ENCODE results near the gene RPN2. TPM values are rescaled to one million over a fixed set of nuclear protein-coding genes. Genes with fewer than 3 reads are reported as not detected.

The RPN2 gene
- total RNA-seq, 1 donor from 2014 or later: 142 TPM

DNA sequence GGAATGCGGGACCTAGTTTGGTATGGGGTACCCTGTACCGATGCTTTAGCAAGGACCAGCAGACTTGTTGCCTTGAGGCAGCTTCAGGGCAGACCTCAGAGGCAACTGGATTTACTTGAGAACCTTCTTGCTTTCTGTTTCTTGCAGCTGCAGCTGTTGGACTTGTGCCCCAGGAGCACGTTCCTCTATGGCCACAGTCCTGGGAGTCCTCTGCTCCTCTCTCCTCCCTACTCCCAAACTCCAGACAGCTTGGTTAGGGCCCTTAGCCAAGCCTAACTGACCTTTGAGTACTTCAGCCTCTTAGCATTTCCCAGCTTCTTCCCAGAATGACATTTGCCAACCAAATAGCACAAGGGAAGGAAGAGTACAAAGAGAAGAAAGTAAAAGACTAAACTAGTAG is 47.8 kb downstream of the RPN2 start:
- peaks cover 48% of the 10 kb centered on the region for H3K36me3 Mint-ChIP-seq
- no peaks in the 10 kb centered on the region for H3K9me3 Mint-ChIP-seq
- no peak overlapping the region for H3K4me3 Mint-ChIP-seq
- TF ChIP-seq, protein P1, sequence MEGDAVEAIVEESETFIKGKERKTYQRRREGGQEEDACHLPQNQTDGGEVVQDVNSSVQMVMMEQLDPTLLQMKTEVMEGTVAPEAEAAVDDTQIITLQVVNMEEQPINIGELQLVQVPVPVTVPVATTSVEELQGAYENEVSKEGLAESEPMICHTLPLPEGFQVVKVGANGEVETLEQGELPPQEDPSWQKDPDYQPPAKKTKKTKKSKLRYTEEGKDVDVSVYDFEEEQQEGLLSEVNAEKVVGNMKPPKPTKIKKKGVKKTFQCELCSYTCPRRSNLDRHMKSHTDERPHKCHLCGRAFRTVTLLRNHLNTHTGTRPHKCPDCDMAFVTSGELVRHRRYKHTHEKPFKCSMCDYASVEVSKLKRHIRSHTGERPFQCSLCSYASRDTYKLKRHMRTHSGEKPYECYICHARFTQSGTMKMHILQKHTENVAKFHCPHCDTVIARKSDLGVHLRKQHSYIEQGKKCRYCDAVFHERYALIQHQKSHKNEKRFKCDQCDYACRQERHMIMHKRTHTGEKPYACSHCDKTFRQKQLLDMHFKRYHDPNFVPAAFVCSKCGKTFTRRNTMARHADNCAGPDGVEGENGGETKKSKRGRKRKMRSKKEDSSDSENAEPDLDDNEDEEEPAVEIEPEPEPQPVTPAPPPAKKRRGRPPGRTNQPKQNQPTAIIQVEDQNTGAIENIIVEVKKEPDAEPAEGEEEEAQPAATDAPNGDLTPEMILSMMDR (IDR thresholded peaks at IDR 0.05; ENCODE audit: unreplicated experiment): no peak
- DNase-seq (ENCODE audit: low spot score in 2 of 2, unreplicated experiment in 2 of 2): no peak
- H3K27me3 Mint-ChIP-seq (ENCODE audit: low read depth): no peaks in the 10 kb centered on the region
- H3K4me1 Mint-ChIP-seq: no peaks in the 10 kb centered on the region
- H3K27ac Mint-ChIP-seq: no peak overlapping the region

DNA sequence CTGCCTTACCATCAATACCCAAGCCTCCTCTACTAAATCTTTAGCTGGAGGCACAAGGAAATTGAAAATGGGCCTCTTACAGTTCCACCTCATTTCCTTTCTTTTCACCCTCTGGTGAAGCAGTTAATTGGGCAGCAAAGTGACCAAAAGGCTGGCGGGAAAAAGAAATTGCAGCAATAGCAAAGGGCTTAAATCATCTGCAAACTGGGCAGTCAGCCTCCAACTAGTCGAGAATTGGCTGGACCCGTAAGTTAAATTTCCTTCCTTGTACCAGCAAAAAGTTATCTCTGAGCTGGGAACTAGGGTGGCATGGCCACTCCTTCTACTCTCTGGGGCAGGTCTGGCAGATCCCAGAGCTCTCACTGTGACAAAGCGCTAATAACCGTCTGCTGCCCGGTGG is 49.0 kb downstream of the RPN2 start:
- no peak overlapping the region for H3K4me3 Mint-ChIP-seq
- no peaks in the 10 kb centered on the region for H3K27me3 Mint-ChIP-seq (ENCODE audit: low read depth)
- H3K27ac Mint-ChIP-seq: no peak overlapping the region
- TF ChIP-seq, protein P1 (IDR thresholded peaks at IDR 0.05; ENCODE audit: unreplicated experiment): no peak
- H3K9me3 Mint-ChIP-seq: no peaks in the 10 kb centered on the region
- no peak for DNase-seq (ENCODE audit: low spot score in 2 of 2, unreplicated experiment in 2 of 2)
- no peaks in the 10 kb centered on the region for H3K4me1 Mint-ChIP-seq
- H3K36me3 Mint-ChIP-seq: peaks cover 57% of the 10 kb centered on the region

DNA sequence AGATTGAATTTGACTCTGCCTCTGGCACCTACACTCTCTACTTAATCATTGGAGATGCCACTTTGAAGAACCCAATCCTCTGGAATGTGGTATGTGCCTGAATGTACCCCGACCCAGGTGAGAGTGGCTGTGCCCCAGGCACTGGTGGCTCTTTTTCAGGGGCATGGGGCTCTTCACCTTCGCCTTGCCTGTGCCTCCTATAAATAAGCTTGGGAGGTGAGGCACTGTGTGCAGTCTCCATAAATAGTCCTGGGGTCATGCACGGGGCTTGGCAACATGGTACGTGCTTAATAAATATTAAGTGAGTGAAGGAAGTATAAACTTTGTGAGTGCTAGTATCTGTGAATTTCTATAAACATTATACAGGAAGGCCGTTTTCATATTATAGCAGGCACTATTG is 49.5 kb downstream of the RPN2 start:
- DNase-seq (ENCODE audit: low spot score in 2 of 2, unreplicated experiment in 2 of 2): no peak
- Mint-ChIP-seq H3K4me1 (no peaks in the 10 kb centered on the region), H3K27ac (no peak overlapping the region), H3K4me3 (no peak overlapping the region), H3K36me3 (peaks cover 55% of the 10 kb centered on the region), H3K27me3 (ENCODE audit: low read depth) (no peaks in the 10 kb centered on the region), H3K9me3 (no peaks in the 10 kb centered on the region)
- TF ChIP-seq, protein P1 (IDR thresholded peaks at IDR 0.05; ENCODE audit: unreplicated experiment): no peak

DNA sequence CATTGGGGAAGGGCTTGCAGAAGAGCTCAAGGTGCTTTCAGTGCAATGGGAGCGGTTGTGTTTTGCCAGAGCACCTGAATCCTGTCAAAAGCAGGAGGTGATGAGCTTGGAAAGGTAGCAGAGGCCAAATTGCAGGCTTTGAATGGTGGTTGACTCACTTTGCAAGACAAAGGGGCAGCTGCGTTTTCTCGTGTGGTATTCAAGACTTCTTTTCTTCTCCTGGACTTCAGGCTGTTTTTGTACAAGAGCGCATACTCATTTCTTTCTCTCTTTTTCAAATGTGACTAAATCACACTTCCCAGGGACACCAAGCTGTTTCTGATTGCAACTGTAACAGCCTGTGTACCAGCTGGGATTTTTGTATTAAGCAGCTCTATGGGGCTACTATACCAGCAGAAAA is 50.2 kb downstream of the RPN2 start:
- H3K36me3 Mint-ChIP-seq: peaks cover 53% of the 10 kb centered on the region
- no peak overlapping the region for H3K4me3 Mint-ChIP-seq
- no peaks in the 10 kb centered on the region for H3K27me3 Mint-ChIP-seq (ENCODE audit: low read depth)
- DNase-seq (ENCODE audit: low spot score in 2 of 2, unreplicated experiment in 2 of 2): no peak
- no peaks in the 10 kb centered on the region for H3K4me1 Mint-ChIP-seq
- TF ChIP-seq, protein P1 (IDR thresholded peaks at IDR 0.05; ENCODE audit: unreplicated experiment): no peak
- no peak overlapping the region for H3K27ac Mint-ChIP-seq
- H3K9me3 Mint-ChIP-seq: no peaks in the 10 kb centered on the region

- Mint-ChIP-seq H3K36me3 (peaks cover 53% of the 10 kb centered on the region), H3K4me1 (no peaks in the 10 kb centered on the region), H3K27ac (no peak overlapping the region), H3K27me3 (ENCODE audit: low read depth) (no peaks in the 10 kb centered on the region), H3K9me3 (no peaks in the 10 kb centered on the region), H3K4me3 (no peak overlapping the region)
- TF ChIP-seq, protein P1 (IDR thresholded peaks at IDR 0.05; ENCODE audit: unreplicated experiment): no peak
- no peak for DNase-seq (ENCODE audit: low spot score in 2 of 2, unreplicated experiment in 2 of 2)
These were observed 51.1 kb downstream of the RPN2 start for GRCh38 chr20:37230200-37230599.

Data from mesothelial cell of epicardium (in vitro differentiated cells).